ENCODE measurements around the gene RTRAF. TPM values are rescaled to one million over a fixed set of nuclear protein-coding genes. Genes with fewer than 3 reads are reported as not detected.

The RTRAF gene
- total RNA-seq, 1 donor from 2014 or later: 309 TPM

DNA sequence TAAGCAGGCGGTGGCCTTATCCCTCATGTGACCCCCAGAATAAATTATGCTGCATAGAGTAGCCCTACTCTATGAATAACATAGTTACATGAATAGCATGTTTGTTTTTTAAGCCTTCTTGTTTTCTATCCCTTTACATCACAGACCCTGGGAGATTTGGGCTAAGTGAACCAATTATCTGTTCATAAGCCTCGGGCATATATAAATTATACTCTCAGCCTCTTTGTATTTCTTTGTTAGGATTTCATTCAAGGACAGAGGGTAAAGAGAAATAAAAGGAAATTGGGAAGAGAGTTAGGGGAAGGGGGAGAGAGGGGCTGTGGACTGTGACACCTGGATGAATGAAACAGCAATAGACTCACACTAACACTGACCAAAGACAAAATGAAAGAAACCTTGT, 35.3 kb upstream of the RTRAF start:
- Mint-ChIP-seq H3K4me1 (peaks cover 46% of the 10 kb centered on the region), H3K27me3 (ENCODE audit: low read depth) (no peaks in the 10 kb centered on the region), H3K4me3 (peak overlapping the region; percentile 25), H3K27ac (ENCODE audit: unreplicated experiment) (peak overlapping the region; percentile 50), H3K9me3 (peaks cover 18% of the 10 kb centered on the region), H3K36me3 (ENCODE audit: low read depth) (peaks cover 78% of the 10 kb centered on the region)
- DNase-seq (ENCODE audit: low read depth, low spot score): no peak
- TF ChIP-seq, protein P1, sequence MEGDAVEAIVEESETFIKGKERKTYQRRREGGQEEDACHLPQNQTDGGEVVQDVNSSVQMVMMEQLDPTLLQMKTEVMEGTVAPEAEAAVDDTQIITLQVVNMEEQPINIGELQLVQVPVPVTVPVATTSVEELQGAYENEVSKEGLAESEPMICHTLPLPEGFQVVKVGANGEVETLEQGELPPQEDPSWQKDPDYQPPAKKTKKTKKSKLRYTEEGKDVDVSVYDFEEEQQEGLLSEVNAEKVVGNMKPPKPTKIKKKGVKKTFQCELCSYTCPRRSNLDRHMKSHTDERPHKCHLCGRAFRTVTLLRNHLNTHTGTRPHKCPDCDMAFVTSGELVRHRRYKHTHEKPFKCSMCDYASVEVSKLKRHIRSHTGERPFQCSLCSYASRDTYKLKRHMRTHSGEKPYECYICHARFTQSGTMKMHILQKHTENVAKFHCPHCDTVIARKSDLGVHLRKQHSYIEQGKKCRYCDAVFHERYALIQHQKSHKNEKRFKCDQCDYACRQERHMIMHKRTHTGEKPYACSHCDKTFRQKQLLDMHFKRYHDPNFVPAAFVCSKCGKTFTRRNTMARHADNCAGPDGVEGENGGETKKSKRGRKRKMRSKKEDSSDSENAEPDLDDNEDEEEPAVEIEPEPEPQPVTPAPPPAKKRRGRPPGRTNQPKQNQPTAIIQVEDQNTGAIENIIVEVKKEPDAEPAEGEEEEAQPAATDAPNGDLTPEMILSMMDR (conservative IDR thresholded peaks at IDR 0.05): no peak

DNA sequence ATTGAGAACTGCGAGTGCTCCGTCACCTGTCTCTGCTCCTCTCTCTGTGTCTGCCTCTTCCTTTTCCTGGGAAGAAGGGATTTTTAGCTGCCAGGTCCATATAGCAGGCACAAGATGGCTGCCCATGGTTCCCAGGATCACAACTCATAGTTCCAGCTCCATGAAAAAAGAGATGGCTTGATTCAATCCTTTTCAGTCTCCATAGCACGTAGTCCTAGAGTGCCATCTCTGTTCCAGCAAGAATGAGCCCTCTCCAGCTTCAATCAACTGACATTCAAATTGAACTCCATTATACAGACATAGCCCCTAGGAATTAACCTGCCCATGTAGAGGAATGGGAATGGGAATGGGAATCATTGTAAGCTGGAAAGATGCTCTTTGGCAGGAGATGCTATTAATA, 34.7 kb upstream of the RTRAF start:
- H3K27ac Mint-ChIP-seq (ENCODE audit: unreplicated experiment): peak overlapping the region; percentile 50
- H3K36me3 Mint-ChIP-seq (ENCODE audit: low read depth): peaks cover 81% of the 10 kb centered on the region
- no peaks in the 10 kb centered on the region for H3K27me3 Mint-ChIP-seq (ENCODE audit: low read depth)
- peaks cover 22% of the 10 kb centered on the region for H3K9me3 Mint-ChIP-seq
- H3K4me1 Mint-ChIP-seq: peaks cover 43% of the 10 kb centered on the region
- no peak overlapping the region for H3K4me3 Mint-ChIP-seq
- TF ChIP-seq, protein P1 (conservative IDR thresholded peaks at IDR 0.05): no peak
- no peak for DNase-seq (ENCODE audit: low read depth, low spot score)

DNA sequence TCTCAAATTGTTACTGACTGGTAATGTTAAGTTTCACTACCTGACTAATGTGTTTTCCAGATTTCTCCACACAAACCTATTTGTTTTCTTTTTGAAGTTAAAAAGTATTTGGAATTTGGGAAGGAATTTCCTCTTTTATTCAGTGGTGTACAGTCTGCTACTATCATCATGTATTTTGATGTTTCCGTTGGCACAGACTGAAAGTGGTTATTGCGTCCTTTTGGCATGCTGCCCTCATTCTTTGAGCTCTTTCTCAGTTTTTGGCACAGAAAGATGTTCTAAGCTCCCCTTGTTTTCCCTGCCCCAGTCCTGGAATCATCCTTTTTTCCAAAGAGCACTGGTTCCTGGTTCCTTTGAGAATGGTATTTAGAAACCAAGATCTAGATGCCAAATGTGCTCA, 31.4 kb upstream of the RTRAF start:
- H3K4me3 Mint-ChIP-seq: no peak overlapping the region

DNA sequence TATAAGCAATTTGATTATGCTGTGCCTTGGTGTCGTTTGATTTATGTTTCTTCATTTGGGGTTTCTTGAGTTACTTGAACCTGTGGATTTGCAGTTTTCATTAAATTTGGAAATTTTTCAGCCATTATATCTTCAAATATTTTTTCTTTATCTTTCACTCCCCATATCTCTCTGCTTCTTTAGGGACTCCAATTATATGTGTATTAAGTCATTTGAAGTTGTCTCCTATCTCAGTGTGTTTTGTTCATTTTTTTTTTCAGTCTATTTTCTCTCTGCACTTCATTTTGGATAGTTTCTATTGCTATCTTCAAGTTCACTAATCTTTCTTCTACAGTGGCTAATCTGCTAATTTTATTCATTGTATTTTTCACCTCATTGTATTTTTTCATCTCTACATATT, 29.4 kb upstream of the RTRAF start:
- peaks cover 26% of the 10 kb centered on the region for H3K4me1 Mint-ChIP-seq
- DNase-seq (ENCODE audit: low read depth, low spot score): no peak
- no peak overlapping the region for H3K4me3 Mint-ChIP-seq
- H3K27me3 Mint-ChIP-seq (ENCODE audit: low read depth): no peaks in the 10 kb centered on the region
- peaks cover 68% of the 10 kb centered on the region for H3K36me3 Mint-ChIP-seq (ENCODE audit: low read depth)
- H3K27ac Mint-ChIP-seq (ENCODE audit: unreplicated experiment): no peak overlapping the region
- peaks cover 28% of the 10 kb centered on the region for H3K9me3 Mint-ChIP-seq
- TF ChIP-seq, protein P1 (conservative IDR thresholded peaks at IDR 0.05): no peak

More for the DNA sequence above, 31.4 kb upstream of the RTRAF start:
- H3K36me3 Mint-ChIP-seq (ENCODE audit: low read depth): peaks cover 73% of the 10 kb centered on the region
- H3K27ac Mint-ChIP-seq (ENCODE audit: unreplicated experiment): no peak overlapping the region
- H3K27me3 Mint-ChIP-seq (ENCODE audit: low read depth): no peaks in the 10 kb centered on the region
- peaks cover 28% of the 10 kb centered on the region for H3K9me3 Mint-ChIP-seq
- TF ChIP-seq, protein P1 (conservative IDR thresholded peaks at IDR 0.05): no peak
- H3K4me1 Mint-ChIP-seq: peaks cover 33% of the 10 kb centered on the region
- no peak for DNase-seq (ENCODE audit: low read depth, low spot score)

DNA sequence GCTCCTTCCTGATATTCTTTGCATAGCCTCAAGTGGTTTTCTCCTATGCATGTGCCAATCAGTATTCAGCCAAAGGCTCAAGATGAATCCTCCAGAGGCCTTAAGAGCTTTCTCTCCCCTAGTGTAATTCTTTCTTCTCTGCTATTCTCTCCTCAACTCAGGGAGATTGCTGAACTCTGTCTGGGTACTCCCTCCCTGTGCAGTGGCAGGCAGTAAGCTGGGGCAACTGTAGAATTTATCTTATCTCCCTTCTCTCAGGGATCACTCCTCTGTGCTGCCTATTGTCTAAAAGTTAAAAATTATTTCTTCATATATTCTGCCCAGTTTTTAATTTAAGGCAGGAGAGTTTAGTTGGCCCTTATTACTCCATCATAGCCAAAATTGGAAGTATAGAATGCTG, 28.5 kb upstream of the RTRAF start:
- TF ChIP-seq, protein P1 (conservative IDR thresholded peaks at IDR 0.05): no peak
- no peak overlapping the region for H3K4me3 Mint-ChIP-seq
- peaks cover 28% of the 10 kb centered on the region for H3K9me3 Mint-ChIP-seq
- peaks cover 70% of the 10 kb centered on the region for H3K36me3 Mint-ChIP-seq (ENCODE audit: low read depth)
- DNase-seq (ENCODE audit: low read depth, low spot score): no peak
- H3K27ac Mint-ChIP-seq (ENCODE audit: unreplicated experiment): peak overlapping the region; percentile 44
- peaks cover 26% of the 10 kb centered on the region for H3K4me1 Mint-ChIP-seq
- no peaks in the 10 kb centered on the region for H3K27me3 Mint-ChIP-seq (ENCODE audit: low read depth)

DNA sequence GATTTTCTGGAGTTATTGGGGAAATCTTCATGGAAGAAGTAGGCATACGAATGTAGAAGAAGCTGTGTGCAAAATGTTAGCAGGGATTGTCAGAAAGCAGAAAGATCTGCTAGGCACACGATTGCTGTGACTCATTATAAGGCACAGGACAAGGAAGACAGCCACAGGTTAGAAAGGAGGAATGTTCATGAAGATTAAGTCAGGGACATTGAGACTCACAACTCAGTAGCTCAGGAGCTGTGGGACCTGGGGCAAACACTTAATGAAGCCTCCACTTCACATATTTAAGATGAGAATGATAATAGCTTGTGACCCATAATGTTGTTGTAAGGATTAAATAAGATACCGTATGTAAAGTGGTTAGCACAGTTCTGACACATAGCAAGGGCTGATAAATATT, 26.6 kb upstream of the RTRAF start:
- peak overlapping the region; percentile 52 for H3K27ac Mint-ChIP-seq (ENCODE audit: unreplicated experiment)
- no peaks in the 10 kb centered on the region for H3K27me3 Mint-ChIP-seq (ENCODE audit: low read depth)
- H3K4me3 Mint-ChIP-seq: peak overlapping the region; percentile 14
- no peak for DNase-seq (ENCODE audit: low read depth, low spot score)
- H3K36me3 Mint-ChIP-seq (ENCODE audit: low read depth): peaks cover 66% of the 10 kb centered on the region
- peaks cover 32% of the 10 kb centered on the region for H3K4me1 Mint-ChIP-seq
- TF ChIP-seq, protein P1 (conservative IDR thresholded peaks at IDR 0.05): no peak
- H3K9me3 Mint-ChIP-seq: peaks cover 21% of the 10 kb centered on the region

Measured in neural crest cell (in vitro differentiated cells).